Glutamatergic neuron (in vitro differentiated cells): Measurements from ENCODE around the gene FILIP1L. TPM values are rescaled to one million over a fixed set of nuclear protein-coding genes. Genes with fewer than 3 reads are reported as not detected.

ENCODE experiments used
- DNase-seq: peaks from one replicate; pipeline ENCODE4 v3.0.0; 2022
- H3K27ac Mint-ChIP-seq: one replicate; pipeline ENCODE4 v1.8.0; 2020; ENCODE audit warnings: mild to moderate bottlenecking, mixed read lengths, inconsistent platforms; ENCODE audit not compliant: unreplicated experiment
- H3K27me3 Mint-ChIP-seq: one replicate; pipeline ENCODE4 v1.8.0; 2020; ENCODE audit warnings: mild to moderate bottlenecking, moderate library complexity, mixed read lengths, inconsistent platforms; ENCODE audit not compliant: unreplicated experiment
- H3K36me3 Mint-ChIP-seq: one replicate; pipeline ENCODE4 v1.8.0; 2020; ENCODE audit warnings: mild to moderate bottlenecking, mixed read lengths, inconsistent platforms; ENCODE audit not compliant: unreplicated experiment
- H3K4me1 Mint-ChIP-seq: one replicate; pipeline ENCODE4 v1.8.0; 2020; ENCODE audit warnings: mild to moderate bottlenecking, low read depth, mixed read lengths, inconsistent platforms; ENCODE audit not compliant: unreplicated experiment
- H3K4me3 Mint-ChIP-seq: one replicate; pipeline ENCODE4 v1.8.0; 2020; ENCODE audit warnings: mild to moderate bottlenecking, mixed read lengths, inconsistent platforms; ENCODE audit not compliant: unreplicated experiment
- H3K9me3 Mint-ChIP-seq: one replicate; pipeline ENCODE4 v1.8.0; 2020; ENCODE audit warnings: mild to moderate bottlenecking, moderate library complexity, mixed read lengths, inconsistent platforms; ENCODE audit not compliant: unreplicated experiment
- total RNA-seq: library from RNA; stranded (reverse); fragmentation: NEBNext Ultra II Directional; extraction: Animal tissue kit (Norgen Biotek cat#: 25700); gene quantifications from one replicate; pipeline ENCODE4 v1.2.1, GENCODE V29; 2021; ENCODE audit not compliant: unreplicated experiment
- TF ChIP-seq, protein P1 (sequence below): fragments of 200-600 bp; sonication (generic); IDR thresholded peaks from one replicate; pipeline ENCODE4 v1.5.0; 2021; ENCODE audit not compliant: partially characterized antibody, unreplicated experiment

Gene FILIP1L
- total RNA-seq, 1 donor from 2014 or later: 4.3 TPM

DNA sequence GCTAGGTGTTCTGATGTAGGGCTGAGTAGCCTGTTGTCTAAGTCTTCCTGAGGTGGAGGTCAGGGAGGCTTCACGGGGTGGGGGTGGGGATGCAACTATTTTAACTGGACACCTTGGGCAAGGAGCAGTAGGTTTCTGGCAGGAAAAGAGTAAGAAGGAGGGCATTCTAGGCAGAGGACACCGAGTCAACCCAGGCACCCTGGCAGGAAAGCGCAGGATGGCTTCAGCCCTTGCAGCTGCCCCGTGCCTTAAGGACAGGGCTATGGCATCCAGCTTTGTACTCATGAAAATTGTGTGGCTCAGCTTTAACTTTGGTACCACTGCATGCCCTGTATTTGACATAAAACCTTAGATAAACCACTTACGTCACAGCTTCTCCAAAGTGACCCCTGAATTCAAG lies 6.4 kb upstream of the FILIP1L start:
- TF ChIP-seq, protein P1, sequence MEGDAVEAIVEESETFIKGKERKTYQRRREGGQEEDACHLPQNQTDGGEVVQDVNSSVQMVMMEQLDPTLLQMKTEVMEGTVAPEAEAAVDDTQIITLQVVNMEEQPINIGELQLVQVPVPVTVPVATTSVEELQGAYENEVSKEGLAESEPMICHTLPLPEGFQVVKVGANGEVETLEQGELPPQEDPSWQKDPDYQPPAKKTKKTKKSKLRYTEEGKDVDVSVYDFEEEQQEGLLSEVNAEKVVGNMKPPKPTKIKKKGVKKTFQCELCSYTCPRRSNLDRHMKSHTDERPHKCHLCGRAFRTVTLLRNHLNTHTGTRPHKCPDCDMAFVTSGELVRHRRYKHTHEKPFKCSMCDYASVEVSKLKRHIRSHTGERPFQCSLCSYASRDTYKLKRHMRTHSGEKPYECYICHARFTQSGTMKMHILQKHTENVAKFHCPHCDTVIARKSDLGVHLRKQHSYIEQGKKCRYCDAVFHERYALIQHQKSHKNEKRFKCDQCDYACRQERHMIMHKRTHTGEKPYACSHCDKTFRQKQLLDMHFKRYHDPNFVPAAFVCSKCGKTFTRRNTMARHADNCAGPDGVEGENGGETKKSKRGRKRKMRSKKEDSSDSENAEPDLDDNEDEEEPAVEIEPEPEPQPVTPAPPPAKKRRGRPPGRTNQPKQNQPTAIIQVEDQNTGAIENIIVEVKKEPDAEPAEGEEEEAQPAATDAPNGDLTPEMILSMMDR: no peak
- peaks cover 11% of the 10 kb centered on the region for H3K4me1 Mint-ChIP-seq
- no peaks in the 10 kb centered on the region for H3K27me3 Mint-ChIP-seq
- H3K36me3 Mint-ChIP-seq: no peaks in the 10 kb centered on the region
- H3K4me3 Mint-ChIP-seq: no peak overlapping the region
- no peak for DNase-seq
- no peak overlapping the region for H3K27ac Mint-ChIP-seq
- no peaks in the 10 kb centered on the region for H3K9me3 Mint-ChIP-seq

DNA sequence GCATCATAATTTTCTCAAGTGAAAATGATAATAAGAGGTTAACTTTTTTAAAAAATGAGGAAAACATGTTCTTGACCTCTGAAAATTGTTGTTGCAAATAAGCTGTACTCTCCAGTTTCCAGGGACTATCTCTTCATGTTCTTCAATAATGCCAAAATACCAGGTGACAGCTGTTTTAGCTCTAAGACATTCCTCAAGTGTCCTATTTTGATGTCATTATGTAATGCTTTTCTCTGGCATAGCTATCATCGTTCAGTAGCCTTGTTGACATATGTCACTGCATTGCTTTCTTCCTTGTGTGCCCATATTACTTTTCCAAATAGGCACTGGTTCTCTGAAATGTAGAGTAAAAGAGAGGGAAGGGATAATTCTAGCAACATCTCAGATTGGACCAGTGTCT lies 5.7 kb upstream of the FILIP1L start:
- Mint-ChIP-seq H3K4me1 (peaks cover 6% of the 10 kb centered on the region), H3K36me3 (no peaks in the 10 kb centered on the region), H3K9me3 (no peaks in the 10 kb centered on the region), H3K4me3 (no peak overlapping the region), H3K27ac (no peak overlapping the region), H3K27me3 (no peaks in the 10 kb centered on the region)
- DNase-seq: no peak
- TF ChIP-seq, protein P1: no peak

DNA sequence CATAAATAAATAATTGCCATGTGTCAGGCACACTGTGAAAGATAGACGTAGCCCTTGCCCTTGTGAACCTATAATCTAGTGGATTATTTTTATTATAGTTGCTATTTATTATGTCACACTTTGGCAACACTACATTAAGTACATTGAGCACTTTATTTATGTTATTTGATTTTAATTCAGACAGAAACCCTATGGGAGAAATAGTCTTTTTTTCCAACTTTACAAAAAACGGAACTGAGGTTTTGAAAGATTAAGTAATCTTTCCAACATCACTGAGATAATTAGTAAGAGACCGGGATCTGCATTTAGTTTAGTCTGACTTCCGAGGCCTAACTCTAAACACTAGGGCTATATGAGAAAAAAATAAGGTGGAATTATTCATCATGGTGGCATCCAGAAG lies 2.8 kb upstream of the FILIP1L start:
- DNase-seq: no peak
- no peak overlapping the region for H3K4me3 Mint-ChIP-seq
- no peaks in the 10 kb centered on the region for H3K9me3 Mint-ChIP-seq
- no peaks in the 10 kb centered on the region for H3K27me3 Mint-ChIP-seq
- TF ChIP-seq, protein P1: no peak
- H3K27ac Mint-ChIP-seq: no peak overlapping the region
- H3K36me3 Mint-ChIP-seq: no peaks in the 10 kb centered on the region
- H3K4me1 Mint-ChIP-seq: peaks cover 4% of the 10 kb centered on the region

DNA sequence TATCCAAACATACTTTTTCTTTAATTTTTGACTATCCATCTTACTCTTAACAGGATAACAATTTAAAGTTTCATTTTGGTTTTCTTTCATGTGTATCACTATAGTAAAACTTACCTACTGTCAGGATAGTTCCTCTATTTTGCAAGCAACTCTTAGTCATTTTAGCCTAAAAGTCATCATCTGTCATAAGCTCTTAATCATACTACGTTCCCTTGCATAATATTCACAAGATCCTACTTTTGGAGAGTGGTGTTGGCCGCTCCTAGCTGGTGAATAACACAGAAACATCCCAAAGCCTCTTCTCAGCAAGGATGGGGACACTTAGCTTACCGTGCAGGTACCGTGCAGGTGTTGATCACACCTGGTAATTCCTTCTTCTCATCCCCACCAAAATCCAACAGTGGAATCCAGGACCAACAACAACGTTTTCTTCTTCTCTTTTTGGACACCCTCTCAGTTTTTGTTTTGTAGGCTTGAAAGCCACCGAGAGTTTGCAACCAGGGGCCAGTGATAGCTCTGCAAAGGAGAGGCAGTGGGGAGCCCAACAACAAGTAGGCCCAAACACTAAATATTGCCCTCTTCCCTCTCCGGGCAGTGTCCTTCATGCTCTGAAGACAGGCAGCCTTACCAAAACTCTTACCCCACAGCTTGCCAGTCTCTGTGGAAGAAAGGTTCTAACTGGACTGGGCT lies 433 bp downstream of the FILIP1L start:
- TF ChIP-seq, protein P1: no peak
- H3K4me1 Mint-ChIP-seq: peaks cover 4% of the 10 kb centered on the region
- H3K9me3 Mint-ChIP-seq: no peaks in the 10 kb centered on the region
- H3K27ac Mint-ChIP-seq: no peak overlapping the region
- H3K36me3 Mint-ChIP-seq: no peaks in the 10 kb centered on the region
- DNase-seq: no peak
- H3K4me3 Mint-ChIP-seq: no peak overlapping the region
- no peaks in the 10 kb centered on the region for H3K27me3 Mint-ChIP-seq

DNA sequence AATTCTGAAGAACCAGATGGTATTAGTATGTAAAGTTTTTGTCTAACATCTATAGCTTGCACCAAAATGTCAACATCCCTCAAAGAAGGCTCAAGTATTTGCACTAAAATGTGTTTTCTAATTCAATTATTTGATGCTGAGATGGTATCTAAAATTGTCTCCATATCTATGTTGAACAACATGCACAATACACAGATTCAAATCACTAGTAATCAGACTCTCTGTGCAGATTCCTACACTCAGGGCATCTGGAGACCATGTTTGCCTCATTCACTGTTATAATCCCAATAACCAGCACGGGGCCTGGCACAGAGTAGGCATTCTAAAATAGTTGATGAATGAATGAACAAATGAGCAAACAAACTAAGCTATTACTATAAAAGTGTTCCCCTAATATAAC lies 2.6 kb downstream of the FILIP1L start:
- Mint-ChIP-seq H3K27me3 (no peaks in the 10 kb centered on the region), H3K4me1 (peaks cover 4% of the 10 kb centered on the region), H3K27ac (no peak overlapping the region), H3K4me3 (no peak overlapping the region), H3K9me3 (no peaks in the 10 kb centered on the region), H3K36me3 (no peaks in the 10 kb centered on the region)
- no peak for DNase-seq
- TF ChIP-seq, protein P1: no peak
